Measurements from ENCODE around the gene SET.

SET gene

DNA sequence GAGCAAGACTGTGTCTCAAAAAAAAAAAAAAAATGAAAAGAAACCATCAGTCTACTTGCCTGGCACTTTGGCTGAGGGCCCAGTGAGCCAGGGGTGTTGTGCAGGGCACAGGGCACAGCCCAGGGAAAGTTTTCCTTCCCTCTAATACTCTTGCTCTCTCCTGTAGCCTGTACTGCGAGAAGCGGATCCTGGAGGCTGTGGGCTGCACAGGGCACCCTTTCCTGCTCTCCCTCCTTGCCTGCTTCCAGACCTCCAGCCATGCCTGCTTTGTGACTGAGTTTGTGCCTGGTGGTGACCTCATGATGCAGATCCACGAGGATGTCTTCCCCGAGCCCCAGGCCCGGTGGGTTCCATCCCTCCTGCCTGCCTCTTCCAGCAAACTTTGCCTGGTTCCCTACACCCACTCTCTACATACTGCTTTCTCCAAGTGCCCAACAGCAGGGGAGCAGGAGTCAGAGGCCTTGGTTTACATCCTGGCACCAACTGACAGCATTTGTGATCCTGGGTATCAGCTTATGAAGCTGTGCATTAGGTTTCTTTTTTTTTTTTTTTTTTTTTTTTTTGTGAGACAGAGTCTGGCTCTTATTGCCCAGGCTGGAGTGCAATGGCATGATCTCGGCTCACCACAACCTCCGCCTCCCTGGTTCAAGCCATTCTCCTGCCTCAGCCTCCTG lies 27.7 kb downstream of the SET start:
- no peak for TF ChIP-seq CTCF (conservative IDR thresholded peaks at IDR 0.05)
- no peak overlapping the region for H3K27ac ChIP-seq

GRCh38 chr9:128718047-128718446 lies 29.0 kb downstream of the SET start:
- TF ChIP-seq CTCF (conservative IDR thresholded peaks at IDR 0.05), result no peak
- H3K27ac ChIP-seq, result no peak overlapping the region

DNA sequence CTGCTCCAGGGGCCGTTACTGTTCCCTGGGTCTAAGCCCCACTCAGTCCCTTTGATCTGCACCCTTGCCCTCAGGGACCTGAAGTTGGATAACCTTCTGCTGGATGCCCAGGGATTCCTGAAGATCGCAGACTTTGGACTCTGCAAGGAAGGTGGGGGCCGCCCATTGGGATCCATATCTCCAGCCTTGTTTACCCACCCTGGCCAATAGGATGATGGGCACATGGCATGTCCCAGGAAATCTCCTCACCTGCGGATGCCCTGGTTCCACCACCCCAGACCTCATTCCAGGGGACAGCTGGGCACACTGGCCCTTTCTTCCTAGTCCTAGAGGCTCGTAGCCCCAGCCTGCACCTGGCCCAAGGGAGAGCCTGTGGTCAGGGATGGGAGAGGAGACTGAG lies 29.5 kb downstream of the SET start:
- H3K27ac ChIP-seq, result no peak overlapping the region
- TF ChIP-seq CTCF (conservative IDR thresholded peaks at IDR 0.05), result no peak

DNA sequence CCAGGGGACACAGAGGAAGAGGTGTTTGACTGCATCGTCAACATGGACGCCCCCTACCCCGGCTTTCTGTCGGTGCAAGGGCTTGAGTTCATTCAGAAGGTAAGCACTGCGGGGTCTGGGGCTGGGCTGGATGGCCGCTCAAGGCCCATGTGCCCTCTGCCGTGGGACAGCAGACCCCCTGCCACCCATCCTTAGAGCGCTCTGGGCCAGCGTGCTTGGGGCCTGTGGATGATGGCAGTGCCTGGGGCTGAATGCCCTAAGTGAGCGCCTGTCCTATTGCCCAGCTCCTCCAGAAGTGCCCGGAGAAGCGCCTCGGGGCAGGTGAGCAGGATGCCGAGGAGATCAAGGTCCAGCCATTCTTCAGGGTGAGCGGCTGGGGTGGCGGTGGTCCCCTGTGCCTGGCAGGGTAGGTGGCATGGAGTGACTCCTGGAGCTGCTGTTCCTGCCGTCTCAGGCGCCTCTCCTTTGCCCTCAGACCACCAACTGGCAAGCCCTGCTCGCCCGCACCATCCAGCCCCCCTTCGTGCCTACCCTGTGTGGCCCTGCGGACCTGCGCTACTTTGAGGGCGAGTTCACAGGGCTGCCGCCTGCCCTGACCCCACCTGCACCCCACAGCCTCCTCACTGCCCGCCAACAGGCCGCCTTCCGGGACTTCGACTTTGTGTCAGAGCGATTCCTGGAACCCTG lies 31.0 kb downstream of the SET start:
- TF ChIP-seq CTCF (conservative IDR thresholded peaks at IDR 0.05), result no peak
- no peak overlapping the region for H3K27ac ChIP-seq

- H3K27ac ChIP-seq, result no peak overlapping the region
- TF ChIP-seq CTCF (conservative IDR thresholded peaks at IDR 0.05), result no peak
Observed at GRCh38 chr9:128720841-128721486, 31.9 kb downstream of the SET start.

GRCh38 chr9:128721487-128722010 lies 32.5 kb downstream of the SET start:
- TF ChIP-seq CTCF (conservative IDR thresholded peaks at IDR 0.05), result no peak
- H3K27ac ChIP-seq, result no peak overlapping the region
